NB4 (cell line): ENCODE results near the gene SYT8.
"Not testable (repeated sequence)": the region's sequence is repeated elsewhere in the genome, so short reads cannot be mapped to it uniquely, and the experiment has no call there.

Experiments
- DNase-seq: peaks from one replicate; pipeline ENCODE4 v3.0.0; 2010; ENCODE audit warnings: low read depth
- H3K4me3 ChIP-seq: one replicate; pipeline ENCODE4 v1.5.1; 2011; ENCODE audit warnings: mild to moderate bottlenecking, low read depth, low read length, moderate library complexity
- MYC ChIP-seq: IDR thresholded peaks from 2 replicates; pipeline ENCODE4 v1.6.1; 2011; ENCODE audit warnings: low read depth, low read length
- POLR2A ChIP-seq: IDR thresholded peaks from 2 replicates; pipeline ENCODE4 v1.6.1; 2011; ENCODE audit warnings: mild to moderate bottlenecking; ENCODE audit not compliant: insufficient read length; ENCODE audit errors: extremely low read depth
- TF ChIP-seq, protein P1 (sequence below): IDR thresholded peaks from 2 replicates; pipeline ENCODE4 v1.6.1; 2011; ENCODE audit warnings: low read depth, low read length
- TF ChIP-seq, protein P2 (sequence below): IDR thresholded peaks from one replicate; pipeline ENCODE4 v1.5.1; 2012; ENCODE audit warnings: low read depth, low read length

The SYT8 gene

DNA sequence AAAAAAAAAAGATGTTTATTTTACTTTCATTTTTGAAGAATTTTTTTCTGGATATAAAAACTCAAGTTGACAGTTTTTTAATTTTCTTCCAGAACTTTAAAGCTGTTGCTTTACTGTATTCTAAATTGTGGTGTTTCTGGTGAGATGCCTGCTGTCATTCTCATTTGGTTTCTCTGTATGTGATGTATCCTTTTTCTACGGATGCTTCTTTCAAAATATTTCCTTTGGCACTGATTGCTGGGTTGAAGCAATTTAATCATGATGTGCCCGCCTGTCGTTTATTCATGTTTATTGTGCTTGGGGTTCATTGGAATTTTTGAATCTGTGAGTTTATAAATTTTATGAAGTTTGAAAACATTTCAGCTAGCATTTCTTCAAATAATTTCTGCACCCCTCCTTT, 41.7 kb upstream of the SYT8 start:
- DNase-seq: no peak
- H3K4me3 ChIP-seq: no peak overlapping the region
- TF ChIP-seq POLR2A (no peak), MYC (no peak)
- TF ChIP-seq, protein P1, sequence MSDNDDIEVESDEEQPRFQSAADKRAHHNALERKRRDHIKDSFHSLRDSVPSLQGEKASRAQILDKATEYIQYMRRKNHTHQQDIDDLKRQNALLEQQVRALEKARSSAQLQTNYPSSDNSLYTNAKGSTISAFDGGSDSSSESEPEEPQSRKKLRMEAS: no peak
- TF ChIP-seq, protein P2, sequence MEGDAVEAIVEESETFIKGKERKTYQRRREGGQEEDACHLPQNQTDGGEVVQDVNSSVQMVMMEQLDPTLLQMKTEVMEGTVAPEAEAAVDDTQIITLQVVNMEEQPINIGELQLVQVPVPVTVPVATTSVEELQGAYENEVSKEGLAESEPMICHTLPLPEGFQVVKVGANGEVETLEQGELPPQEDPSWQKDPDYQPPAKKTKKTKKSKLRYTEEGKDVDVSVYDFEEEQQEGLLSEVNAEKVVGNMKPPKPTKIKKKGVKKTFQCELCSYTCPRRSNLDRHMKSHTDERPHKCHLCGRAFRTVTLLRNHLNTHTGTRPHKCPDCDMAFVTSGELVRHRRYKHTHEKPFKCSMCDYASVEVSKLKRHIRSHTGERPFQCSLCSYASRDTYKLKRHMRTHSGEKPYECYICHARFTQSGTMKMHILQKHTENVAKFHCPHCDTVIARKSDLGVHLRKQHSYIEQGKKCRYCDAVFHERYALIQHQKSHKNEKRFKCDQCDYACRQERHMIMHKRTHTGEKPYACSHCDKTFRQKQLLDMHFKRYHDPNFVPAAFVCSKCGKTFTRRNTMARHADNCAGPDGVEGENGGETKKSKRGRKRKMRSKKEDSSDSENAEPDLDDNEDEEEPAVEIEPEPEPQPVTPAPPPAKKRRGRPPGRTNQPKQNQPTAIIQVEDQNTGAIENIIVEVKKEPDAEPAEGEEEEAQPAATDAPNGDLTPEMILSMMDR: no peak

DNA sequence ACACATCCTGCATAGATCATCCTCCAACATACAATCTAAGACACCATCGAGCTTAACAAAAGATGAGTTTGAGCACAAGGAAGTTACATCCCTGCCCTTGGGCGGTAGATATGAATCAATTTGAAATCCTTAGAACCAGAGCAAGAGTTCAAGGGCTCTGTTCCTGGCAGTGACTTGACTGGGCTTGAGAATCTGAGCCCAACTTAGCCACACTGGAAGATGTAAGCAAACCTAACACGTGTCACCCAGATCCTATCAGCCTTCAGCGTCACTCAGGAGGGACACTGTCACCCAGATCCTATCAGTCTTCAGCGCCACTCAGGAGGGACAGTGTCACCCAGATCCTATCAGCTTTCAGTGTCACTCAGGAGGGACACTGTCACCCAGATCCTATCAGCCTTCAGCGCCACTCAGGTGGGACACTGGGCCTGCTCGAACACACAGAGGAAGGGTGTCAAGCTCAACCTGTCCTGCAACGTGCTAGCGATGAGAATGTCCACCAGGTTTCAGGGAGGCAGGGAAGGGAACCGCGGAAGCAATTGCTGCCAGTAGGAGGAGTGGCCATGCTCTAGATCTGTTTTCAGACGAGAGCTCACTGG, 38.3 kb upstream of the SYT8 start:
- no peak for DNase-seq
- no peak overlapping the region for H3K4me3 ChIP-seq
- TF ChIP-seq, protein P2: no peak
- no peak for TF ChIP-seq POLR2A
- TF ChIP-seq MYC: no peak
- TF ChIP-seq, protein P1: no peak

DNA sequence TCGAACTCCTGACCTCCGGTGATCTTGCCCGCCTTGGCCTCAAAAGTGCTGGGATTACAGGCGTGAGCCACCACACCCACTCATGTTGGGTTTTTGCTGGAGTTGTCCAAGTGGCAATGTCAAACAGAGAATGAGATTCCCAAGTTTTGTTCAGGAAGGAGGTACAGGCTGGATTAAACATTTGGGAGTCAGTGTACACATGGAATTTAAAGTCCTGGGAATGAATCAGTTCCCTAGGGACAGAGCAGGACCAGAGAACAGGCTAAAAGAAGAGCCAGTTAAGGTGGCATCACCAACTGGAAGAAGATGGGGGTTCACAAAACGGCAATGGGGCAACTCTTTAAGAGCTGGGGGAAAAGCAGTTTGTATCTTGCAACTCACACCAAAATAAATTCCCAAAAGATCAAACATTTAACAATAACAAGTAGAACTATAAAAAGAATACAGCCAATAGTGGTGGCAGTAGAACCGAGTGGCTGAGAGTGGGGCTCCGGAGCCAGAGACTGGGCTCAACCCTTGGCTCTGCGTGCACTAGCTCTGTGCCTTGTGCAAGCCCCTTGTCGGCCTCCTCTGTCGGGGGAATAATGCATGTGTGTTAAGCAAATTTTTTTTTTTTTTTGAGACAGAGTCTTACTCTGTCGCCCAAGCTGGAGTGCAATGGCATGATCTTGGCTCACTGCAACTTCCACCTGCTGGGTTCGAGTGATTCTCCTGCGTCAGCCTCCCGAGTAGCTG, 37.2 kb upstream of the SYT8 start:
- H3K4me3 ChIP-seq: no peak overlapping the region
- TF ChIP-seq POLR2A (no peak), MYC (no peak)
- TF ChIP-seq, protein P2: no peak
- TF ChIP-seq, protein P1: no peak
- no peak for DNase-seq

DNA sequence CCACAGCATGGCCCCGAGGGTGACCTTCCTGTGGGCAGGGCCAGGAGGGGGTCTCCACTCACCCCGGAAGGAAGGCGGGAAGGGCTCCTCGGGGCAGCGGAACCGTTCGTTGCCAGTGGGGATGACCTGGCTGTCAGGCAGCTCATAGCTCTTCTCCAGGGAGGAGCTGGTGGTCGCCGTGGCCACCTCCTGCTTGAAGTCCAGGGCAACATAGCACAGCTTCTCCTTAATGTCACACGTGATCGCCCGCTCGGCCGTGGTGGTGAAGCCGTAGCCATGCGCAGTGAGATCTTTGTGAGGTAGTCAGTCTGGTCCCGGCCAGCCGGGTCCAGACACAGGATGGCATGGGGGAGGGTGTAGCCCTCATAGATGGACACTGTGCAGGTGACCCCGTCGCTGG, 31.5 kb upstream of the SYT8 start:
- TF ChIP-seq, protein P2: no peak
- TF ChIP-seq, protein P1: no peak
- TF ChIP-seq MYC (no peak), POLR2A (no peak)
- DNase-seq: no peak
- H3K4me3 ChIP-seq: no peak overlapping the region

DNA sequence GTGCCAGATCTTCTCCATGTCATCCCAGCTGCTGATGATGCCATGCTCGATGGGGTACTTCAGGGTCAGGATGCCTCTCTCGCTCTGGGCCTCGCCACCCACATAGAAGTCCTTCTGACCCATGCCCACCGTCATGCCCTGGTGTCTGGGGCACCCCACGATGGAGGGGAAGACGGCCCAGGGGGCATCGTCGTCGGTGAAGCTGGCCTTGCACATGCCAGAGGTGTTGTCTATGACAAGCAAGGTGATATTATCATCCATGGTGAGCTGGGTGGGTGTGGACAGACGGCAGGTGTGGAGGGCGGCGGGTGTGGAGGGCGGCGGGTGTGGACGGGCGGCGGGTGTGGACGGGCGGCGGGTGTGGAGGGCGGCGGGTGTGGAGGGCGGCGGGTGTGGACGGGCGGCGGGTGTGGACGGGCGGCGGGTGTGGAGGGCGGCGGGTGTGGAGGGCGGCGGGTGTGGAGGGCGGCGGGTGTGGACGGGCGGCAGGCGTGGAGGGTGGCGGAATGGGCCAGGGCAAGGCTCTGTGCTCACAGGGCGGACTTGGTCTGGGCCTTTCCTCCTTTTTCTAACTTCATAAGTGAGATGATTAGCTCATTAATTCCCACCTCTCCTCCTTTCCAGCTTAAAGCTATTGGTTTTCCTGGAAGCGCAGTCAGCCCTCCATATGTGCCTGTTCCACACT, 30.8 kb upstream of the SYT8 start:
- not testable (repeated sequence) for H3K4me3 ChIP-seq, DNase-seq

DNA sequence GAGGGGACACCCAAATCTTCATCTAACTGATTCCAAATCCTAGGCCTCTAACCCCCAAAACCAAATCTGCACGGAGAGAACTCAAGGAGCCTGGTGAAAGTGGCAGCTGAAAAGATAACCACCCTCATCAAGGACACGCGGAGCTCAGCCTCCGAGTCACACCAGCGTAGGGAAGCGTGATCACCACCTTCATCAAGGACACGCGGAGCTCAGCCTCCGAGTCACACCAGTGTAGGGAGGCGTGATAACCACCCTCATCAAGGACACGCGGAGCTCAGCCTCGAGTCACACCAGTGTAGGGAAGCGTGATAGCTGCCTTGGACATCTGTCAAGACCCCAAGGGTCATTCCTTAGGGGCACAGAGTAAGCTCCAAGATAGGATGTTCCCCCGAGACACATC, 29.3 kb upstream of the SYT8 start:
- no peak overlapping the region for H3K4me3 ChIP-seq
- TF ChIP-seq, protein P1: no peak
- TF ChIP-seq MYC (no peak), POLR2A (no peak)
- TF ChIP-seq, protein P2: no peak
- DNase-seq: no peak
